H9 (cell line): Measurements from ENCODE around the gene DNAJC21. TPM values are rescaled to one million over a fixed set of nuclear protein-coding genes. Genes with fewer than 3 reads are reported as not detected.

ENCODE experiments used
- DNase-seq: peaks from one replicate; pipeline ENCODE4 v3.0.0-alpha.2; 2017
- H2AFZ ChIP-seq: one replicate; pipeline ENCODE4 v1.6.1; 2013; ENCODE audit warnings: mild to moderate bottlenecking, low read length, control low read depth, moderate library complexity
- H2AK5ac ChIP-seq: 2 replicates; pipeline ENCODE4 v1.6.1; 2013; ENCODE audit warnings: low read length, control low read depth, mixed read lengths; ENCODE audit not compliant: insufficient read length
- H2BK120ac ChIP-seq: one replicate; pipeline ENCODE4 v1.6.1; 2013; ENCODE audit warnings: low read depth, mild to moderate bottlenecking, low read length, control low read depth, inconsistent platforms; ENCODE audit not compliant: poor library complexity, severe bottlenecking
- H2BK12ac ChIP-seq: 2 replicates; pipeline ENCODE4 v1.6.1; 2013; ENCODE audit warnings: low read length, control low read depth, mixed read lengths, low read depth; ENCODE audit not compliant: insufficient read length
- H2BK15ac ChIP-seq: 2 replicates; pipeline ENCODE4 v1.6.1; 2013; ENCODE audit warnings: low read depth, low read length, control low read depth
- H2BK20ac ChIP-seq: one replicate; pipeline ENCODE4 v1.6.1; 2013; ENCODE audit warnings: low read depth, mild to moderate bottlenecking, low read length, control low read depth, inconsistent platforms; ENCODE audit not compliant: poor library complexity, severe bottlenecking
- H2BK5ac ChIP-seq: 2 replicates; pipeline ENCODE4 v1.6.1; 2013; ENCODE audit warnings: low read length, control low read depth, mixed read lengths; ENCODE audit not compliant: insufficient read length
- H3K14ac ChIP-seq: 2 replicates; pipeline ENCODE4 v1.6.1; 2013; ENCODE audit warnings: low read length, control low read depth; ENCODE audit not compliant: insufficient read depth
- H3K18ac ChIP-seq: 2 replicates; pipeline ENCODE4 v1.6.1; 2013; ENCODE audit warnings: low read depth, mild to moderate bottlenecking, mixed read lengths, low read length, control low read depth; ENCODE audit not compliant: insufficient read length
- H3K23ac ChIP-seq: 2 replicates; pipeline ENCODE4 v1.6.1; 2013; ENCODE audit warnings: low read length, control low read depth, mixed read lengths, low read depth; ENCODE audit not compliant: insufficient read length
- H3K23me2 ChIP-seq: 2 replicates; pipeline ENCODE4 v1.6.1; 2013; ENCODE audit warnings: low read depth, mild to moderate bottlenecking, mixed read lengths, low read length, control low read depth; ENCODE audit not compliant: insufficient read length, poor library complexity, severe bottlenecking
- H3K27ac ChIP-seq: 2 replicates; pipeline ENCODE4 v1.5.1; 2013; ENCODE audit warnings: low read length, control low read depth, mixed read lengths, low read depth; ENCODE audit not compliant: insufficient read length
- H3K27me3 ChIP-seq: 2 replicates; pipeline ENCODE4 v1.6.1; 2013; ENCODE audit warnings: low read length, control low read depth, inconsistent platforms; ENCODE audit not compliant: insufficient read depth
- H3K4ac ChIP-seq: 2 replicates; pipeline ENCODE4 v1.6.1; 2013; ENCODE audit warnings: low read depth, mild to moderate bottlenecking, control low read depth, inconsistent platforms, low read length, moderate library complexity
- H3K4me1 ChIP-seq: 2 replicates; pipeline ENCODE4 v1.6.1; 2013; ENCODE audit warnings: low read length, control low read depth, inconsistent platforms; ENCODE audit not compliant: insufficient read depth
- H3K4me2 ChIP-seq: 2 replicates; pipeline ENCODE4 v1.6.1; 2013; ENCODE audit warnings: low read length, control low read depth, mixed read lengths; ENCODE audit not compliant: insufficient read length, insufficient read depth
- H3K56ac ChIP-seq: 2 replicates; pipeline ENCODE4 v1.6.1; 2013; ENCODE audit warnings: low read depth, mild to moderate bottlenecking, mixed read lengths, low read length, control low read depth; ENCODE audit not compliant: insufficient read length
- H3K79me1 ChIP-seq: 2 replicates; pipeline ENCODE4 v1.6.1; 2013; ENCODE audit warnings: low read depth, mild to moderate bottlenecking, moderate library complexity, low read length, control low read depth, inconsistent platforms; ENCODE audit not compliant: insufficient read depth, poor library complexity, severe bottlenecking
- H3K79me2 ChIP-seq: 2 replicates; pipeline ENCODE4 v1.6.1; 2013; ENCODE audit warnings: low read length, control low read depth, inconsistent platforms; ENCODE audit not compliant: insufficient read depth
- H3K9ac ChIP-seq: 2 replicates; pipeline ENCODE4 v1.6.1; 2013; ENCODE audit warnings: low read length, control low read depth, mixed read lengths; ENCODE audit not compliant: insufficient read length; ENCODE audit errors: extremely low read depth
- H3K9me3 ChIP-seq: one replicate; pipeline ENCODE4 v1.6.1; 2013; ENCODE audit warnings: low read depth, low read length, inconsistent platforms; ENCODE audit not compliant: control insufficient read depth
- H3T11ph ChIP-seq: one replicate; pipeline ENCODE4 v1.6.1; 2013; ENCODE audit warnings: mild to moderate bottlenecking, low read length, control low read depth, inconsistent platforms
- H4K20me1 ChIP-seq: one replicate; pipeline ENCODE4 v1.6.1; 2013; ENCODE audit not compliant: control insufficient read depth, insufficient read length, insufficient read depth
- H4K5ac ChIP-seq: 2 replicates; pipeline ENCODE4 v1.6.1; 2013; ENCODE audit warnings: low read depth, mild to moderate bottlenecking, mixed read lengths, low read length, control low read depth; ENCODE audit not compliant: insufficient read length
- H4K8ac ChIP-seq: replicated peaks from 2 replicates; pipeline ENCODE4 v1.6.1; 2013; ENCODE audit warnings: low read length, control low read depth, mixed read lengths, low read depth; ENCODE audit not compliant: insufficient read length
- H4K91ac ChIP-seq: 2 replicates; pipeline ENCODE4 v1.6.1; 2013; ENCODE audit warnings: low read depth, mild to moderate bottlenecking, moderate library complexity, mixed read lengths, low read length, control low read depth; ENCODE audit not compliant: insufficient read length
- H3K27ac Mint-ChIP-seq, 3 experiments: 2 replicates in 2 of 3; 3 replicates in 1 of 3; pipeline ENCODE4 v1.8.0; 2020 to 2021; ENCODE audit warnings: mixed read lengths in 3 of 3, mild to moderate bottlenecking in 1 of 3, moderate library complexity in 1 of 3
- H3K27me3 Mint-ChIP-seq: 2 replicates; pipeline ENCODE4 v1.8.0; 2021; ENCODE audit warnings: low read depth, mild to moderate bottlenecking, moderate library complexity, mixed read lengths
- H3K36me3 Mint-ChIP-seq, 3 experiments: 2 replicates in 2 of 3; 3 replicates in 1 of 3; pipeline ENCODE4 v1.8.0; 2020 to 2021; ENCODE audit warnings: low read depth in 3 of 3, mixed read lengths in 3 of 3; ENCODE audit not compliant: insufficient read depth in 1 of 3
- H3K4me1 Mint-ChIP-seq, 2 experiments: 2 replicates each; pipeline ENCODE4 v1.8.0; 2020; ENCODE audit warnings: mixed read lengths in 2 of 2
- H3K4me3 Mint-ChIP-seq, 2 experiments: 2 replicates in 1 of 2; 3 replicates in 1 of 2; pipeline ENCODE4 v1.8.0; 2020 to 2021; ENCODE audit warnings: mild to moderate bottlenecking in 2 of 2, mixed read lengths in 2 of 2, moderate library complexity in 1 of 2
- H3K9me3 Mint-ChIP-seq, 2 experiments: 2 replicates in 1 of 2; 3 replicates in 1 of 2; pipeline ENCODE4 v1.8.0; 2020; ENCODE audit warnings: mild to moderate bottlenecking in 2 of 2, mixed read lengths in 2 of 2, moderate library complexity in 1 of 2
- WGBS: extraction: QIAGEN DNeasy Blood & Tissue Kit; methylation state at CpG from one replicate; pipeline ENCODE4 v1.1.7; 2013; ENCODE audit warnings: missing lambda C conversion rate, low lambda C conversion rate, mixed read lengths; ENCODE audit not compliant: insufficient read length; ENCODE audit errors: extremely low coverage; 5-methylcytosine and 5-hydroxymethylcytosine counted together
- total RNA-seq: library from RNA; stranded (reverse); gene quantifications from 2 replicates; pipeline ENCODE4 v1.2.1, GENCODE V29; 2021
- TF ChIP-seq, protein P1 (sequence below): fragments of 200-600 bp; sonication (generic); conservative IDR thresholded peaks from 3 replicates; pipeline ENCODE4 v1.8.0; 2021; ENCODE audit warnings: antibody characterized with exemption, mild to moderate bottlenecking

Gene DNAJC21
- total RNA-seq, 1 experiment from 2014 or later, result 50.4 TPM

DNA sequence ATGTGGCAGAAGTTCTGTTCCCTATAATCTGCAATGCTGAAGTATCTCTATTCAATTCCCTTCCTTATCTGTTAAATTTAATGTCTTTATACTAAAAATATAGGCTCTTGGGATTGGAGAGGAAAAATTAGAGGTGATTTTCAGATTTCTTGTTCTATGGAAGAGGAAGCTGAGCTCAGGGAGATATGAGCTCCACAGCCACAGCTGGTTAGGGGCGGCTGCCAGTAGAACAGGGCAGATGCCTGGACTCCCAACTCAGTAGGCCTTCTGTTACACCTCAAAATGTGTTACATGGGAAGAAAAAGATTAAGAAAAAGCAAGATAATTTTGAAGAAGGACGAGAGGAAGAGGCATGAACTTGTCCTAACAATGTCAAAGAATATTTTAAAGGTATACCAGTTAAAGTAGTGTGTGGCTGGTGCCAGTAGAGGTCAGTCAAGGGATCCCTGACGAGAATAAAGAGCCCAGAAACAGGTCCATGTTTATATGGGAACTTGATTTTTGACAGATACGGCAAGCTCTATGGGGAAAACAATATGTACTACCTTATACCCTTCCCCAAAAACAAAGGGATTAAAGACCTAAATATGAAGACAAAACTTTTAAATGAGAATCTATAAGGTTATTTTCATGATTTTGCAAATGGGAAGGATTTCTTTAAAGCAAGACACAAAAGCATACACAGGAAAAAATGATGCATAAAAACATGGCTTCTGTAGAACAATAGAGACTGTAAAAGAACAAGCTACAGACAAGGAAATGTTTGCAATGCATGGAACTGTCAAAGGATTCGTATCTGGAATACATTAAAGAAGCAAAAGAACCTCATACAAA, 28.7 kb downstream of the DNAJC21 start:
- Histone ChIP-seq H3T11ph (no peak overlapping the region), H3K4me2 (no peak overlapping the region), H2BK120ac (no peak overlapping the region), H3K27ac (no peak overlapping the region), H4K8ac (no peak overlapping the region), H2BK20ac (no peak overlapping the region), H3K4me1 (no peaks in the 10 kb centered on the region), H3K14ac (no peak overlapping the region), H2BK12ac (no peak overlapping the region), H3K27me3 (no peaks in the 10 kb centered on the region), H4K20me1 (no peaks in the 10 kb centered on the region), H3K9ac (no peak overlapping the region), H3K23me2 (no peaks in the 10 kb centered on the region), H3K18ac (no peak overlapping the region), H3K79me2 (no peaks in the 10 kb centered on the region), H2BK15ac (no peak overlapping the region), H3K23ac (no peak overlapping the region), H2BK5ac (no peak overlapping the region), H4K91ac (no peak overlapping the region), H3K9me3 (no peaks in the 10 kb centered on the region), H4K5ac (no peak overlapping the region), H3K4ac (no peak overlapping the region), H2AK5ac (no peak overlapping the region), H3K56ac (no peak overlapping the region), H3K79me1 (no peaks in the 10 kb centered on the region), H2AFZ (no peak overlapping the region)
- WGBS, result no CpG with 5 or more reads among the region's 5 CpGs
- Mint-ChIP-seq H3K9me3 (no peaks in the 10 kb centered on the region), H3K27me3 (no peaks in the 10 kb centered on the region), H3K4me3 (no peak overlapping the region), H3K27ac (peak overlapping the region in 1 of 3 experiments; percentile 63; a peak in 1 of 7 replicates), H3K36me3 (peaks cover 5 to 26% (median 15%) of the 10 kb centered on the region in 3 experiments; a peak in 5 of 7 replicates), H3K4me1 (peaks cover 0 to 2% of the 10 kb centered on the region in 2 experiments; a peak in 1 of 4 replicates)
- DNase-seq, result no peak
- TF ChIP-seq, protein P1, sequence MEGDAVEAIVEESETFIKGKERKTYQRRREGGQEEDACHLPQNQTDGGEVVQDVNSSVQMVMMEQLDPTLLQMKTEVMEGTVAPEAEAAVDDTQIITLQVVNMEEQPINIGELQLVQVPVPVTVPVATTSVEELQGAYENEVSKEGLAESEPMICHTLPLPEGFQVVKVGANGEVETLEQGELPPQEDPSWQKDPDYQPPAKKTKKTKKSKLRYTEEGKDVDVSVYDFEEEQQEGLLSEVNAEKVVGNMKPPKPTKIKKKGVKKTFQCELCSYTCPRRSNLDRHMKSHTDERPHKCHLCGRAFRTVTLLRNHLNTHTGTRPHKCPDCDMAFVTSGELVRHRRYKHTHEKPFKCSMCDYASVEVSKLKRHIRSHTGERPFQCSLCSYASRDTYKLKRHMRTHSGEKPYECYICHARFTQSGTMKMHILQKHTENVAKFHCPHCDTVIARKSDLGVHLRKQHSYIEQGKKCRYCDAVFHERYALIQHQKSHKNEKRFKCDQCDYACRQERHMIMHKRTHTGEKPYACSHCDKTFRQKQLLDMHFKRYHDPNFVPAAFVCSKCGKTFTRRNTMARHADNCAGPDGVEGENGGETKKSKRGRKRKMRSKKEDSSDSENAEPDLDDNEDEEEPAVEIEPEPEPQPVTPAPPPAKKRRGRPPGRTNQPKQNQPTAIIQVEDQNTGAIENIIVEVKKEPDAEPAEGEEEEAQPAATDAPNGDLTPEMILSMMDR, result peak; percentile 73
